ENCODE measurements around the gene TMED1.
"Not testable (repeated sequence)": the region's sequence is repeated elsewhere in the genome, so short reads cannot be mapped to it uniquely, and the experiment has no call there.

TMED1 gene, protein sequence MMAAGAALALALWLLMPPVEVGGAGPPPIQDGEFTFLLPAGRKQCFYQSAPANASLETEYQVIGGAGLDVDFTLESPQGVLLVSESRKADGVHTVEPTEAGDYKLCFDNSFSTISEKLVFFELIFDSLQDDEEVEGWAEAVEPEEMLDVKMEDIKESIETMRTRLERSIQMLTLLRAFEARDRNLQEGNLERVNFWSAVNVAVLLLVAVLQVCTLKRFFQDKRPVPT

DNA sequence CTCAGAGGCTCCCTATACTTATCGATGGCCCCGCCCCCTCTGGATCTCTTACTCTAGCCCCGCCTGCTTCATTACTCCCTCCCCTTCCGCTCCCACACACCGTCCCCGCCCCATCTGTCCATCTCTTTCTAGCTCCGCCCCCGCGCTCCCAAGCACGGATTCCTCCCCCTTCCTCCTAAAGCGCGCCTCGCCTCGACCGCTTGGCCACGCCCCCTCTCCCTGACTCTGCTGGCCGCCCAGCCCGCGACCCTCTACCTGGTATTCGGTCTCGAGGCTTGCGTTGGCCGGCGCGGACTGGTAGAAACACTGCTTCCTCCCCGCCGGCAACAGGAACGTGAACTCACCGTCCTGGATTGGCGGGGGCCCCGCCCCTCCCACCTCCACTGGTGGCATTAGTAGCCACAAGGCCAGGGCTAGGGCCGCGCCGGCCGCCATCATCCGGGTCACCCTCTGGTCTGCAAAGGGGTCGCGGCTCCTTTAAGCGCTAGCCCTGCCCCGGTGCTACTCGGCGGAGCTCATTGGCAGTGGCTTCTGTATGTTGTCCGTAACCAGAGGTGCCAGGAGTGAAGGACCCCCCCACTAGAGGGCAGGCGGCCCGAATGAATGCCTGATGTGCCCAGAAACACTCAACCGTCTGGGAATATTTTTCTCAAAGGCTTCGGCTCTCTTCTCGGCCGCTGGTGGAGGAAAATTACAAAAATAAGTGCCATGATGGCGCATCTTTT, at the start of gene TMED1:
Gene TMED1 (minus strand): TSS at position 459 of the 725 bp plus-strand sequence. CDS start 21 bp downstream, at position 438.
- DNase-seq: peak; percentile 99

DNA sequence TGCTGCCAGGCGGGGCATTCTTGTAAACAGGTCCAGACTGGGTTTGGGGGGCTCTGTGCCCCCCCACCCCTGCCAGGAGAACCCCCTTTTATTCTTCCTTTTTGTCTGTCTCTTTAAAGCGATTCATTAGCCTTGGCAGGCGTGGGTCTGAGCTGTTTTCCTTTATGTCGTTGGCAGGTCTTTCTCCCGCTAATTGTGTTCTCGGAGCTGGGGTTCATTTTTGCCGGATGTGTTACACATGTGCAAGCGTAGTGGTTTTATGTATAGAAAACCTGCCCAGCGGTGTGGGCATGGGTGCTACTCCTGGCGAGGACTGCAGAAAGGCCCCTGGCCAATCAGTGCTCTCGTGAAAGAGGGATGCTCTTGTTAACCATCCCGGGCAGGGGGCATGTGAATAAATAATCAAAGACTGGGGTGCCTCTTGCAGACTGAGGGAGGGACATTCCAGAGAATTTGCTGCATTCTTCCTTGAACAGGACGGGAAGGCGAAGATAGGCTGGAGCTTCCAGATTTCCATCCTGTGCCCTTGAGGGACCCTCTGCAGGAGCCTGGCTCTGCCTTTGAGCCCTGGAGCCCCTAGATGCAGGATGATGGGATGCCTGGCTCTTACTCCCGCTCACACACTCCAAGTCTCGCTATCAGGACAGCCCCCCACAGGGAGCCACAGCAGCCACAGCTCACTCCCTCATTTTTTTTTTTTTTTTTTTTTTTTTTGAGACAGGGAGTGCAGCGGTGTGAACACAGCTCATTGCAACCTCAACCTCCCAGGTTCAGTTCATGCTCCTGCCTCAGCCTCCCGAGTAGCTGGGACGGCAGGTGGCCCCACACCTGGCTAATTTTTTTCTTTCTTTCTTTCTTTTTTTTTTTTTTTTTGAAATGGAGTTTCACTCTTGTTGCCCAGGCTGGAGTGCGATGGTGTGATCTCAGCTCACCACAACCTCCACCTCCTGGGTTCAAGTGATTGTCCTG, 49.5 kb upstream of the TMED1 start:
- DNase-seq: no peak

DNA sequence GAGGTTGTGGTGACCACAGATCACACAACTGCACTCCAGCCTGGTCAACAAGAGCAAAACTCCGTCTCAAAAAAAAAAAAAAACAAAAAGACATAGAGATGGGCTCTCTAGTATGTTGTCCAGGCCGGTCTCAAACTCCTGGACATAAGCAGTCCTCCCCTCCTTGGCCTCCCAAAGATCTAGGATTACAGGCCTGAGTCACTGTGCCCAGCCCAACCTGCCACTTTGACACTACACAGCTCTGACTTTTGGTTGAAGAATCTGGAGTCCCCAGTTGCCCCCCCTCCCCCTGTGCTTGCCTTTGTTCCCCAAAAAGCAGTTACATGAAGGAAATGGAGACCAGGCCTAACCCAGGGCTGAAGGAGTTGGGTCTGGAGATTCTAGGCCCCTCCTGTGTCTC, 48.3 kb upstream of the TMED1 start:
- no peak for DNase-seq

DNA sequence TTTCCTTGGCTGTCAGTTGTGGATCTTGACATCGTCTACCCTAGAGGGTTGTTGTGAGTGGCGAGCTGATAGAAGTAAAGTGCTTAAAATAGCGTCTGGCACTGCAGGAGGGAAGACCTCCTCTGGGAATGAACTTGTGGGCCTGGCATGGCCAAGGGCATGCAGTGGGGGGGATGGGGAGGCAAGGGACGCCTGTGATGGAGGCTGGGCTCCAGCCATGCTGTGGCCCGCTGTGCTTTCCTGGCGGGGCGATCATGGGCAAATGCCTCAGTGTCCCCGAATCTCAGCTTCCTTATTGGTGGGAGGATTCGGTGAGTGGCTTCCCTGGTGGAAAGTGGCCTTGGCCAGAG, 46.1 kb upstream of the TMED1 start:
- DNase-seq: no peak

DNA sequence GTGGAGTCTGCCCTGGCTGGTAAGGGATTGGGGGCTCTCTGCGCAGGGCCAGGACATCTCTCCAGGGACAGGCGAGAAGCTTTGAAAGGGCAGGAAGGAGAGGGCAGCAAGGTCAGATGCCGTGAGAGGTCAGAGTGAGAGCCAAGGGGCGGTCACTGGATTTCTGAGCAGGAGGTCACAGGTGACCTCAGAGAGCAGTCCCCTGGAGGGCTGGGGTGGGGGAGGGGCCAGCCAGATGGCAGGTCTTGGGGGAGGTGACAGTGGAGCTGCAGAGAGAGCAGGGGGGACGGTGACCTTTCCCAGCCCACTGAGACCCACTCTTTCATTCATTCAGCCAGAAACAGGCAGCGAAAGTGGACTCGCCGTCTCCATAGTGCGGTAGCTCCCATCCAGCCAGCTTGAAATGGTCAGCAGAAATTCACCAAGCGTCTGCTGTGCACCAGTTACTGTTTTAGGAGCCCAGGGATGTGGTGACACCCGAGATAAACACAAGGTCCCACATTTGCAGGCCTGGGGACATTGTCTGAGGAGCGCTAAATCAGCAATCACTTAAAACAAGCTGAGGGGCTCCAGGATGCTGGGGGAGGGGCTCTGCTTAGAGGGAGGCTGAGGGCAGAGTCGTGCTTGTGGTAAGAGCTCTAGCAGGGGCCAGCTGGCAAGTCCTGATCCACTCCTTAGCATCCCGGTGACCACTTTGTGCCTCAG, 45.5 kb upstream of the TMED1 start:
- no peak for DNase-seq

DNA sequence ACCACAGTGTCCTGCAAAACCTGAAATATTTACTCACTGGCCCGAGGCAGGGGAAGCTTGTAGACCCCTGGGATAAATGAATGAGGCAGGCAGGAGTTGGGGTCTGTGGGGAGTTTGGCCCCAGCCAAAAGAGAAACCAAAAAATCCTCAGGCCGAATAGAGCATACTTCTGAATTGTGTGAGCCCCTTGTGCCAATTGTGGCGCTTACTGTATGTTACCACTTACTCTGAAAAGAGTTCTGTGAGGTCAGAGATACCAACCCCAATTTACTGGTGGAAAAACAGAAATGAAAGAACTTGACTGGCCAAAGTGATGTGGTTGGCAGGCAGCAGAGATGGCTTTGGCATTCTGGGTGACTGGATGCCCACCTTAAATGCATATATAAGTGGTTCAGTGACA, 42.2 kb upstream of the TMED1 start:
- no peak for DNase-seq

DNA sequence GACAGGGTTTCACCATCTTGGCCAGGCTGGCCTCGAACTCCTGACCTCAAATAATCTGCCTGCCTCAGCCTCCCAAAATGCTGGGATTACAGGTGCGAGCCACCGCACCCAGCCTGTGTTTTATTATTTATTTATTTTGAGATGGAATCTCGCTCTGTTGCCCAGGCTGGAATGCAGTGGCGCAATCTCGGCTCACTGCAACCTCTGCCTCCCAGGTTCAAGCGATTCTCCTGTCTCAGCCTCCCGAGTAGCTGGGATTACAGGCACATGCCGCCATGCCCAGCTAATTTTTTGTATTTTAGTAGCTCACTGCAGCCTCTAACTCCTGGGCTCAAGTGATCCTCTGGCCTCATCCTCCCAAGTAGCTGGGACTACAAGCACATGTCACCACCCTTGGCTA, 41.6 kb upstream of the TMED1 start:
- DNase-seq: not testable (repeated sequence)

DNA sequence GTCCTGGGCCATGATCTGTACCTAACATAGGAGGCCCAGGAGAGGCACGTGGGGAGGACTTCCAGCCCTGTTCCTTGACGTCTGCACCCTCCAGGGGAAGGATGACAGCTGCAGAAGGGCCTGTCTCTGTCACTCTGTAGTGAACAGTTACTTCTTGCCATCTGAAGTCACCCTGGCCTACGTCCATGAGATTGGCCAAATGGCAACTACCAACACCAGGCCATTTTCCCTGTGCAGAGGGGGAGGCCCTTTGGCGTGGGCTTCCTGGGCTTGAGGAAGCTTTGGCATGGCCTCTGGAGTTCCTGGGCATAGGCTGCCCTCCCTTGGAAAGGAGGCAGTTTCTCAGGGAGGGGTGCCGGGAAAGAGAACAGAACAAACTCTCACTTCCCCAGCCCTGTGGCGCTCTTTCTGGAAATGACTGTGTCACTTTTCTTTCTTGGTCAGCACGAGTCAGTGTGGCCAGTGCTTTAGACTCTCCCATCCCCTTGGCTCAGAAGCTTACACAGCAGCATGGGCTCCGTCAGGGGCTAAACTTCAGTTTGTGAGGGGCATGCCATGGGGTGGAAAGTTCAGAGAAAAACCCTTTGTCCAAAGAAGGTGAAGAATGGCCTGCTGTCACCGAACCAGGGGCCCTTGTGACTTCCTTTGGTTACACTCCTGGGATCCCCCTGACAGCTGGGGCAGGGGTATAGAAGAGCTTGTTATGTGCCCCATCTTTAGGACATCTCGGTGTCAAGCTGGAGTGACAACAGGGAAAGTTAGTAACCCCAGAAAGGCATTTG, 40.6 kb upstream of the TMED1 start:
- peak; percentile 65 for DNase-seq

DNA sequence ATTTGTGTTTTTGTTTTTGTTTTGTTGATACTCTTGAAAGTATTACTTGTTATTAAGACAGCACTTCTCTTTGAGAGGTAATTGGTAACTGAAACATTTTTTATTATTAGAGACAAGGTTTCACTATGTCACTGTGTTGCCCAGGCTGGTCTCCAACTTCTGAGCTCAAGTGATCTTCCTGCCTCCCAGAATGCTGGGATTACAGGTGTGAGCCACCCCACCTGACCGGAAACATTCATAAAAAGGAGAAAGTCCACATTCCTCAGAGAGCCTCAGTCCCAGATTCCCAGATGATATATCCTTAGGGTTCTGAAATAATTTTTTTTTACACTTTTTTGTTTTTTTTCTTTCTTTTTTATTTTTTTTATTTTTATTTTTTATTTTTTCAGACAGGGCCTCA, 38.0 kb upstream of the TMED1 start:
- DNase-seq: no peak

DNA sequence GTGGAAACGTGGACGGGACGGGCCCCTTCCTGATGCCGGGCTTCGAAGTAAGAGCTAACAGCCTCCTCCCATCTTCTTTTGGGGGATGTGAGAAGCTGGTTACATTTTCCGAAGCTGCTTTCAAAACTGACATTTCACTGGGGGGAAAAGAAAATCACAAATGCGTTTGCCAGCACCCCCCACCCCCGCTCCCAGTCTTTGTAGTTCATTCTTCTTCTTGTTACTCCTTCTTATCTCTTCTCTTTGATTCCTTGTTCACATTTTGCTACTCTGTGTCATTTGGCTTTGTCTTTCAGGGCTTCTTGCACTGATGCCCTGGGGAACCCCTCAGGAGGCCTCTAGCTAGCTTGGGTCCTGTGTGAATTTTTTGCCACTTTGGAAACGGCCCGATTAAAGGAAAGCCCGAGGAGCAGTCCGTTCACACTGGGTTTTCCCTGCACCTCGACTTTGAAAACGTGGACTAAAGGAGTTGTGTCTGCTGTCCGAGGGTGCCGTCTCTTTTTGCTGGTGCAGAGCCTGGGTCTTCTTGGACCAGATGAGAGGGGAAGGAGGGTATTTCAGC, 36.6 kb upstream of the TMED1 start:
- DNase-seq: no peak

DNA sequence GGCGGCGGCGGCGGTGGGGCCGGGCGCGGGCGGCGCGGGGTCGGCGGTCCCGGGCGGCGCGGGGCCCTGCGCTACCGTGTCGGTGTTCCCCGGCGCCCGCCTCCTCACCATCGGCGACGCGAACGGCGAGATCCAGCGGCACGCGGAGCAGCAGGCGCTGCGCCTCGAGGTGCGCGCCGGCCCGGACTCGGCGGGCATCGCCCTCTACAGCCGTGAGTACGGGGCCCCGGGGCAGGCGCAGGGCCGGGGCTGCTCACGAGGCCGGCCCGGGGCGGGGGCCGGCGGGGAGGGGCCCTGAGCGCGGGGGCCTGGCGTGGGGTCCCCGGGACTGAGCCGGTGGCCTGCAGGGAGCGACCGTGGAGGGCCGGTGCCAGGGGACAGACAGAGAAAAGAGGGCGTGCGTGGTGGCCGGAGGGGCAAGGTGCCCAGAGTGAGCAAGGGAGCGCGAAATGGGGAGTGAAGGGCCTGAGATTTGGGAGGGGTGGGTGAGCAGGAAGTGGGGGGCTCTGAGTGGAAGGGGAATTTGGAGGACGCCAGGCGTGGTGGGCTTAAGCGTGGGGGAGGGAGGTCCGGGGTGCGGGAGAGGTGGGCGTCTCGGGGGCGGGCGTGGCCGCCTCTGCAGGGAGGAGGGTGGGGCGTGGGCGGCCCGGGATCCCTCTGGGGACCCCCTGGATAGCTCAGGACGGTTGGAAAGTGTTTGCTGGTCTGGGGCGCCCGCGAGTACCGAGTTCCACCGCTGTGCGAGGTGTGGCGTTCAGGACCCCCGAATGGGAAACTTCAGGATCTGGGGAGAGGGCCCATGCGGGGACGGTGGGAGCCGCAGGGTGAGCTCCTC, 35.9 kb upstream of the TMED1 start:
- no peak for DNase-seq

DNA sequence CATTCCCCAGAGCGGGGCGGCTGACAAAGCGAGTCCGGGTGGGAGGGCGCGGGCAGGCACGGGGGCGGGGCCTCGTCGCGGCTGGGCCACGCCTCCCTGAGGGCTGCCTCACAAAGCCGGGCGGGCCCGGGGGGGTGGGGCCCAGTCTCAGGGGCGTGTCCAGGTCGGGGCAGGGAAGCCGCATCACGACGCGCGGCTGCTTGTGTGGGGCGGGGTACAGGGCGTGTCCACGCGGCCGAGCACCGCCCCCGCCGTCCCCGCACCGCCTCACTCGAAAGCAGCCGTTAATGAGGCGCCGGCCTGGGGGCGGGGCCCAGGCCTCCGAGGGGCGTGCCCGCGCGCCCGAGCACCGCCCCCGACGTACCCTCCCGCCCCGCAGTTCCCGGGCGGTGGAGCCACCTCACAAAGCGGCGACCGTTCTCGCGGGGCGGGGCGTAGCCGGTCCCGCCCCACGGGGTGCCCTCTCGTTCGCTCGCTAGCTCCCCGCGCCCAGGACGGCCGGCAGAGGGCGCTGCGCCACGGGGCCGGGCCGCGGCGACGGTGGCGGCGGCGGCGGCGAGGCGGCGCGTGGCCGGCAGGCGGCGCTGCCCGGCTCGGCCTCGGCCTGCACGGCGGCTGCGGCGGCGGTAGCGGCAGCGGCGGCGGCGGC, 35.1 kb upstream of the TMED1 start, which contains the start of gene CARM1:
Gene CARM1 (plus strand): TSS at position 599 of the 649 bp plus-strand sequence. CDS start 150 bp downstream, outside the sequence.
- peak; percentile 99 for DNase-seq

DNA sequence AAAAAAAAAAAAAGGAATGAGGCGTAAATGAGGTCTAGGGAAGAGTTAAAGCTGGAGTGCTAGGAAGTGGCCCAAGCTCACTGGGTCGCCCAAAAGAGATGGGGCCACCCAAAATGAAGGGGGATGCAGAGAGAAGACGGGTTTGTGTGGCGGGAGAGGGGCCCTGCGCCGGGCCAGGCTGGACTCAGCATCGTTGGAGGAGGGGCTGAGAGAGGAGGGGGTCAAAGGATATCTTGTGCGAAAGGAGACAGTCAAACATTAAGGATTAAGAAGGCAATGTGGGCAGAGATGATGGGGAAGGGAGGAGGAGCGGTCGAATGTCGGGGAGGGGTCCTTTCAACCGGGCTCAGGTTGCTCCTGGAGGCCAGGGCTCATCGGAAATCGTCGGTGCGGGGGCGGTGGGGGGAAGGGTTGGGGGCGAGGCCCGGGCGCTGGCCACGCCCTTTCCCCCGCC, 34.5 kb upstream of the TMED1 start:
- no peak for DNase-seq

DNA sequence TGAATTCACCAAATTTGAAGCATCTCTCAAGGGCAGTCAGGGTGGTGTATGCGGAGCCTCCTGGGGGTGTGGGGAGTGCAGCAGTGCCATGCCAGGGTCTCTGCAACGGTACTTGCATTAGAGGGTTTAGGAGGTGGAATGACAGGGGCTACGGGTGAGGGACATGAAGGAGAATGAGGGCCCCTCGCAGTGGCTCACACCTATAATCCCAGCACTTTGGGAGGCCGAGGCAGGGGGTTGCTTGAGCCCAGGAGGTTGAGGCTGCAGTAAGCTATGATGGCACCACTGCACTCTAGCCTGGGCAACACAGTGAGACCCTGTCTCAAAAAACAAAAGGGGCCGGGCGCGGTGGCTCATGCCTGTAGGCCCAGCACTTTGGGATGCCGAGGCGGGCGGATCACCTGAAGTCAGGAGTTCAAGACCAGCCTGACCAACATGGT, 33.9 kb upstream of the TMED1 start:
- DNase-seq: not testable (repeated sequence)

DNA sequence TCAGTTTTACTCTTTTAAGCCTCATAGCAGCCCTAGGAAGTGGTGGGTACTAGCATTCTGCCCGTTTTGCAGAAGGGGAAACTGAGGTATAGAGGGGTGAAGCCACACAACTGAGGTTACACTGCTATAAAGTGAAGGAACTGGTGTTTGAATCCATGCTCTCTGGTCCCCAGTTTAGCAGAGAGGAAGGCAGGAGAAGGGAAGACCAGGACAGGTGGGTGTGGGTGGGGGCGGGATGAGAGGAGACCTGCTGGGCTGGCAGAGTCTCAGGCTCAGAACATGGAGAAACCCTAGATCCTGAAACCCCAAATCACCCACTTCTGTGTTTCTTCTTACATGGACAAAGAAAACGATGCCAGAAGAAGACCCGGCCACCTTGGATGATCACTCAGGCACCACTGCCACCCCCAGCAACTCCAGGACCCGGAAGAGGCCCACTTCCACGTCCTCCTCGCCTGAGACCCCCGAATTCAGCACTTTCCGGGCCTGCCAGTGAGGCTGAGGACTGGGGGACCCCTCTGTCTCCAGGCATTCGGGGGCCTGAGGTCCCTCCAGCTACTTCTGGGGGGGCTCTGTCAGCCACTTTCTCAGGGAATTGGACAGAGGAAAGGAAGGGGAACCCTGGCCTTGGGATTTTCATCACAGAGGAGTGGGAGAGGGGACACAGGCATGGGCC, 33.0 kb upstream of the TMED1 start:
- DNase-seq: no peak

DNA sequence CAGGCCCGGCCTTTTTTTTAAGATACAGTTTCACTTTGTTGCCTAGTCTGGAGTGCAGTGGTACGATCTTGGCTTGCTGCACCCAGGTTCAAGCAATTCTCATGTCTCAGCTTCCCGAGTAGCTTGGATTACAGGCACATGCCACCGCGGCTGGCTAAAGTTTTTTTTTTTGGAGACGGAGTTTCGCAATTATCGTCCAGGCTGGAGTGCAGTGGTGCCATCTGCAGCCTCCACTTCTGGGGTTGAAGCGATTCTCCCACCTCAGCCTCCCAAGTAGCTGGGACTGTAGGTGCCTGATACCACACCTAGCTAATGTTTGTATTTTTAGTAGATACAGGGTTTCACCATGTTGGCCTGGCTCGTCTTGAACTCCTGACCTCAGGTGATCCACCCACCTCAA, 30.5 kb upstream of the TMED1 start:
- no peak for DNase-seq

DNA sequence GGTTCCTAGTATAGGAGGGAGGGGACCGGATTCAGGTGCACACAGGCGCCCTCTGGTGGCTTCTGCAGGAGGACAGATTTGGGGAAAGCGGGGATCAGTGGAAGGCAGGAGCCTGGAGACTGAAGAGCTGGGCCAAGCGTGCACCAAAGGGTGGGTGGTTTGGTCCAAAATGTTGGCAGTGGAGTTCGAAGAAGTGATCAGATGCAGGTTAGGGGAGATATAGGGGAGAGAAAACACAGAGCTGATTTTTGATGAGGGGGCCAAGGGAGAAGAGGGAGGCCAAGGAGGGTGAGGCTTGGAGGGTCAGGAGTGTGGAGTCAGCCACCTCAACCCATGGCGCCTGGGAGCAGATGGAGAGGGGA, 28.5 kb upstream of the TMED1 start:
- peak; percentile 88 for DNase-seq

DNA sequence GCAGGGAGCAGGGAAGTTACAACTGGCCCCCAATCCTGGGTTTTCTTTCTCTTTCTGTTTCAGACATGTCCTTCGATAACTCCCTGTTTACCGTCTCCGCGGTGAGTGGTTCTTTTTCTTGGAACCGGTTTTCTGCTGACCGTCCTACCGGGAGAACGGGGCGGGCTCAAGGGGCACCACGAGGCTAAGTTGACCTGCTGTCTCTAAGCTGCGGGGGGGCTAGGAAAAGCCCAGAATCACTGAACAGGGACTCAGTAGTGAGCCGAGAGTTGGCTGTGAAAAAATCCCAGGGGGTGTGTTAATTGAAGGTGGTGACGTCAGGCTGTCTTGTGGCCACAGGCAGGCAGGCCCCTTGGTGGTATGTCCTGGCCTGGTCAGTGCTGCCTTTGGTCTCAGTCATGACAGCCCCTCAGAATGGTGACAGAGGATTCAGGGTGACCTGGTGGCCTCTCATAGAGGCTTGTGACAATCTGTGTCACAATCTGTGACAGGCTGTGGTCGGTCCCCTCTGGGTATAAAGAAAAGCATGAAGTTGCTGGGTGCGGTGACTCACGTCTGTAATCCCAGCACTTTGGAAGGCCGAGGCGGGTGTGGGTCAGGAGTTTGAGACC, 27.2 kb upstream of the TMED1 start:
- DNase-seq: no peak

DNA sequence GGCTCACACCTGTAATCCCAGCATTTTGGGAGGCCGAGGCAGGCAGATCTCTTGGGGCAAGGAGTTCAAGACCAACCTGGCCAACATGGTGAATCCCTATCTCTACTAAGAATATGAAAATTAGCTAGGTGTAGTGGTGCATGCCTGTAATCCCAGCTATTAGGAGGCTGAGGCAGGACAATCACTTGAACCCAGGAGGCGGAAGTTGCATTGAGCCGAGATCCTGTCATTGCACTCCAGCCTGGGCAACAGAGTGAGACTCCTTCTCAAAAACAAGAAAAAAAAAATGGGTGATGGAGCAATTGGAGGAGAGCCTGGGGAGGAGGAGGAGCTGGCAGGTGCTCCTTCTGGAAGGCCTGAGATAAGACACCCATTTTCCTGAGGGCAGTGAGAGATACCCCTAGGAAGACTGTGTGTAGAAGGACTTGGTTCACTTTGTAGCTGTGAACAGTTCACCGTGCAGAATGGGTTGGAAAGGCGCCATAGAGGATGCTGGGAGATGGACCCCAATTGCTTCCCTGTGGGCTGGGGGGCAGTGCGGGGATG, 26.6 kb upstream of the TMED1 start:
- DNase-seq: no peak
